ENCODE data around the gene GALNS.

DNA sequence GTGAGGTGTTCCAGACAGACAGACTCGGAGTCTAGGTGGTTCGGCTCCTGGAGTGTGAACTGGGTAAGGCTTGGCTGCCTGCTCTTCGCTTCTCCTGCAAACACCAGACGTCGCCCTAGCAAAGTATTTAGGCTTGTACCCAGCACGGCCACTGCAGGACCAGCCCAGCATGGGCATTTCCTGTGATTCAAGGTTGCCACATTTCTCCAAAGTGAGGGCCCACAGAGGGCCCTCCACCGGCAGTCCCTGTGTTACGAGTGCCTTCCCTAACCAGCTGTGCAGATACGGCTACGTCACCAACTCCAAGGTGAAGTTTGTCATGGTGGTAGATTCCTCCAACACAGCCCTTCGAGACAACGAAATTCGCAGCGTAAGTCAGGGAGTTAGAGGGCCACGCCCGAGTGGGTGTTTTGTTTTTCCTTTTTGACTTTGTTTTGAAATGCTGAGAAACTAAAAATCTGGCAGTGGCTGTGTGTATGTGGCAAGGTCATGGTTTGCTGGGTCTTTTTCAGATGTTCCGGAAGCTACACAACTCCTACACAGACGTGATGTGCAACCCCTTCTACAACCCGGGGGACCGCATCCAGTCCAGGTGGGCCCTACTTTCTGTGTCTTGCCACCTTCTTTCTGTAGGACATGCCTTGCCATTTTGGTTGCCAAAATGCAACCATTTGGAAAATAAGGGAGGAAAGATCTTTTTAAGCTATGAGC is 2.8 kb upstream of the GALNS start:
- TF ChIP-seq POLR2A (IDR thresholded peaks at IDR 0.05): no peak
- TF ChIP-seq, protein P1, sequence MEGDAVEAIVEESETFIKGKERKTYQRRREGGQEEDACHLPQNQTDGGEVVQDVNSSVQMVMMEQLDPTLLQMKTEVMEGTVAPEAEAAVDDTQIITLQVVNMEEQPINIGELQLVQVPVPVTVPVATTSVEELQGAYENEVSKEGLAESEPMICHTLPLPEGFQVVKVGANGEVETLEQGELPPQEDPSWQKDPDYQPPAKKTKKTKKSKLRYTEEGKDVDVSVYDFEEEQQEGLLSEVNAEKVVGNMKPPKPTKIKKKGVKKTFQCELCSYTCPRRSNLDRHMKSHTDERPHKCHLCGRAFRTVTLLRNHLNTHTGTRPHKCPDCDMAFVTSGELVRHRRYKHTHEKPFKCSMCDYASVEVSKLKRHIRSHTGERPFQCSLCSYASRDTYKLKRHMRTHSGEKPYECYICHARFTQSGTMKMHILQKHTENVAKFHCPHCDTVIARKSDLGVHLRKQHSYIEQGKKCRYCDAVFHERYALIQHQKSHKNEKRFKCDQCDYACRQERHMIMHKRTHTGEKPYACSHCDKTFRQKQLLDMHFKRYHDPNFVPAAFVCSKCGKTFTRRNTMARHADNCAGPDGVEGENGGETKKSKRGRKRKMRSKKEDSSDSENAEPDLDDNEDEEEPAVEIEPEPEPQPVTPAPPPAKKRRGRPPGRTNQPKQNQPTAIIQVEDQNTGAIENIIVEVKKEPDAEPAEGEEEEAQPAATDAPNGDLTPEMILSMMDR (IDR thresholded peaks at IDR 0.05): no peak
